Hepatocyte (in vitro differentiated cells): Measurements from ENCODE around the gene TBC1D32. TPM values are rescaled to one million over a fixed set of nuclear protein-coding genes. Genes with fewer than 3 reads are reported as not detected.

Source experiments
- DNase-seq: peaks from one replicate; pipeline ENCODE4 v3.0.0-alpha.2; 2016; ENCODE audit warnings: low spot score
- H2AFZ ChIP-seq: fragments of 200-600 bp; sonication (generic); 2 replicates; pipeline ENCODE4 v1.6.0; 2016; ENCODE audit warnings: antibody characterized with exemption, mild to moderate bottlenecking
- H3K27ac ChIP-seq: fragments of 200-600 bp; sonication (generic); 2 replicates; pipeline ENCODE4 v1.5.1; 2016; ENCODE audit warnings: mild to moderate bottlenecking
- H3K27me3 ChIP-seq: fragments of 200-600 bp; sonication (generic); 2 replicates; pipeline ENCODE4 v1.6.1; 2016
- H3K36me3 ChIP-seq: fragments of 200-600 bp; sonication (generic); replicated peaks from 2 replicates; pipeline ENCODE4 v1.5.1; 2016; ENCODE audit warnings: low read depth; ENCODE audit not compliant: insufficient read depth
- H3K4me1 ChIP-seq: fragments of 200-600 bp; sonication (generic); 2 replicates; pipeline ENCODE4 v1.5.1; 2016; ENCODE audit warnings: mild to moderate bottlenecking, moderate library complexity; ENCODE audit not compliant: insufficient read depth
- H3K4me2 ChIP-seq: fragments of 200-600 bp; sonication (generic); 2 replicates; pipeline ENCODE4 v1.6.0; 2016
- H3K4me3 ChIP-seq: fragments of 200-600 bp; sonication (generic); 2 replicates; pipeline ENCODE4 v1.5.1; 2016; ENCODE audit warnings: mild to moderate bottlenecking
- H3K79me2 ChIP-seq: fragments of 200-600 bp; sonication (generic); 2 replicates; pipeline ENCODE4 v1.6.0; 2017; ENCODE audit warnings: mild to moderate bottlenecking
- H3K9me2 ChIP-seq: fragments of 200-600 bp; sonication (generic); replicated peaks from 2 replicates; pipeline ENCODE4 v1.6.0; 2017; ENCODE audit warnings: mild to moderate bottlenecking; ENCODE audit not compliant: insufficient read depth
- H3K9me3 ChIP-seq: fragments of 200-600 bp; sonication (generic); 2 replicates; pipeline ENCODE4 v1.5.1; 2016; ENCODE audit warnings: low read depth, mild to moderate bottlenecking
- H4K20me1 ChIP-seq: fragments of 200-600 bp; sonication (generic); 2 replicates; pipeline ENCODE4 v1.6.0; 2016; ENCODE audit warnings: mild to moderate bottlenecking; ENCODE audit not compliant: insufficient read depth, poor library complexity, severe bottlenecking
- EZH2 ChIP-seq: fragments of 200-600 bp; sonication (generic); IDR thresholded peaks from 2 replicates; pipeline ENCODE4 v1.6.1; 2016; ENCODE audit warnings: antibody characterized with exemption, mild to moderate bottlenecking, borderline replicate concordance
- EZH2phosphoT487 ChIP-seq: fragments of 200-600 bp; sonication (generic); IDR thresholded peaks from one replicate; pipeline ENCODE4 v1.6.1; 2018; ENCODE audit warnings: antibody characterized with exemption, mild to moderate bottlenecking, low read depth, moderate library complexity; ENCODE audit not compliant: unreplicated experiment, severe bottlenecking
- WGBS: methylation state at CpG from one replicate; pipeline ENCODE4 v1.1.6; 2016; ENCODE audit warnings: low lambda C conversion rate; ENCODE audit errors: missing lambda C conversion rate; 5-methylcytosine and 5-hydroxymethylcytosine counted together
- polyA plus RNA-seq: library from polyadenylated mRNA; unstranded; fragments of >200 nt; fragmentation: Nextera tagmentation; extraction: Ambion mirVana; gene quantifications from 2 replicates; pipeline ENCODE4 v1.2.1, GENCODE V29; 2016
- total RNA-seq: library from RNA; depleted of rRNA; stranded (reverse); fragments of >200 nt; gene quantifications from 2 replicates; pipeline ENCODE4 v1.2.3, GENCODE V29; 2014
- TF ChIP-seq, protein P1 (sequence below): fragments of 200-600 bp; sonication (generic); IDR thresholded peaks from 2 replicates; pipeline ENCODE4 v1.5.1; 2016; ENCODE audit warnings: antibody characterized with exemption, mild to moderate bottlenecking; ENCODE audit not compliant: poor library complexity

Gene TBC1D32
- total and polyA plus RNA-seq, 2 experiments from 2014 or later: 3.7 to 9.9 TPM

DNA sequence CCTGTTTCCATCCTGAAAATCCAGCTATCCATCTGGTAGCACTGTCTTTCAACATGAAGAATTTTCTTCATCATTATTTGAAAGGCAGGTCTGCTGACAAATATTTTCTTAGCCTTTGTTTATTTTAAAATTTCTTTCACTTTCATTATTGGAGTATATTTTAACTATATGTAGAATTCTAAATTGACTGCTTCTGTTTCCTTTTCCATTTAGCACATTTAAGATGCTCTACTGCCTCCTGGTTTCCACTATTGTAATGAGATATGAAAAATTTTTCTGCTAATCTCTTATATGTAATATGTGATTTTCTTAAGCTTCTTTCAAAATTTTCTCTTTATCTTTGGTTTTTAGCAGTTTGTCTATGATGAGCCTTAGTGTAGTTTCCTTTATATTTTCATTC is 97.3 kb downstream of the TBC1D32 start:
- TF ChIP-seq EZH2: no peak
- TF ChIP-seq EZH2phosphoT487: no peak
- TF ChIP-seq, protein P1, sequence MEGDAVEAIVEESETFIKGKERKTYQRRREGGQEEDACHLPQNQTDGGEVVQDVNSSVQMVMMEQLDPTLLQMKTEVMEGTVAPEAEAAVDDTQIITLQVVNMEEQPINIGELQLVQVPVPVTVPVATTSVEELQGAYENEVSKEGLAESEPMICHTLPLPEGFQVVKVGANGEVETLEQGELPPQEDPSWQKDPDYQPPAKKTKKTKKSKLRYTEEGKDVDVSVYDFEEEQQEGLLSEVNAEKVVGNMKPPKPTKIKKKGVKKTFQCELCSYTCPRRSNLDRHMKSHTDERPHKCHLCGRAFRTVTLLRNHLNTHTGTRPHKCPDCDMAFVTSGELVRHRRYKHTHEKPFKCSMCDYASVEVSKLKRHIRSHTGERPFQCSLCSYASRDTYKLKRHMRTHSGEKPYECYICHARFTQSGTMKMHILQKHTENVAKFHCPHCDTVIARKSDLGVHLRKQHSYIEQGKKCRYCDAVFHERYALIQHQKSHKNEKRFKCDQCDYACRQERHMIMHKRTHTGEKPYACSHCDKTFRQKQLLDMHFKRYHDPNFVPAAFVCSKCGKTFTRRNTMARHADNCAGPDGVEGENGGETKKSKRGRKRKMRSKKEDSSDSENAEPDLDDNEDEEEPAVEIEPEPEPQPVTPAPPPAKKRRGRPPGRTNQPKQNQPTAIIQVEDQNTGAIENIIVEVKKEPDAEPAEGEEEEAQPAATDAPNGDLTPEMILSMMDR: no peak
- H3K27ac ChIP-seq: no peak overlapping the region
- no peaks in the 10 kb centered on the region for H3K9me2 ChIP-seq
- H3K79me2 ChIP-seq: no peaks in the 10 kb centered on the region
- no peaks in the 10 kb centered on the region for H3K27me3 ChIP-seq
- no peak overlapping the region for H2AFZ ChIP-seq
- no peaks in the 10 kb centered on the region for H3K9me3 ChIP-seq
- H4K20me1 ChIP-seq: no peaks in the 10 kb centered on the region
- no peaks in the 10 kb centered on the region for H3K36me3 ChIP-seq
- H3K4me2 ChIP-seq: no peak overlapping the region
- DNase-seq: no peak
- H3K4me1 ChIP-seq: no peaks in the 10 kb centered on the region
- no peak overlapping the region for H3K4me3 ChIP-seq

DNA sequence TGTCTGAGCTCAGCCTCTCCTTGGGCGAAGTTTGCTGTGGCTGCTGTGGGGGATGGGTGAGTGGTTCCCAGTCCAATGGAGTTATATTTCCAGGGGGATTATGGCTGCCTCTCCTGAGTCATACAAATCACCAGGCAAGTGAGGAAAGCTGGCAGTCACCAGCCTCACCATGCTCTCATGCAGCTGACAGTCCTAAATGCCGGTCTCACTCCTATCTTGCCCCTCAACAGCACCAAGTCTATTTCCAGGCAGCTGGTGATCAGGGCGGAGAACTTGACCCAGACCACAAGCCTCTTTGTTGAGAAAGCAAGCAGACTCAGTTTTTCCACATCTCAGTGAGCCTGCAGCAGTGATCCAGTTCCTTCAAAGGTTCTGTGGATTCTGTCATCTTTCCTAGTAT is 98.9 kb downstream of the TBC1D32 start:
- Histone ChIP-seq H2AFZ (no peak overlapping the region), H3K27me3 (no peaks in the 10 kb centered on the region), H3K9me2 (no peaks in the 10 kb centered on the region), H4K20me1 (no peaks in the 10 kb centered on the region), H3K4me2 (no peak overlapping the region), H3K36me3 (no peaks in the 10 kb centered on the region), H3K4me1 (no peaks in the 10 kb centered on the region), H3K79me2 (no peaks in the 10 kb centered on the region), H3K4me3 (no peak overlapping the region), H3K9me3 (no peaks in the 10 kb centered on the region), H3K27ac (no peak overlapping the region)
- DNase-seq: no peak
- WGBS: 100% methylated on average over 3 of the region's 3 CpGs
- no peak for TF ChIP-seq EZH2
- TF ChIP-seq, protein P1: no peak
- no peak for TF ChIP-seq EZH2phosphoT487

DNA sequence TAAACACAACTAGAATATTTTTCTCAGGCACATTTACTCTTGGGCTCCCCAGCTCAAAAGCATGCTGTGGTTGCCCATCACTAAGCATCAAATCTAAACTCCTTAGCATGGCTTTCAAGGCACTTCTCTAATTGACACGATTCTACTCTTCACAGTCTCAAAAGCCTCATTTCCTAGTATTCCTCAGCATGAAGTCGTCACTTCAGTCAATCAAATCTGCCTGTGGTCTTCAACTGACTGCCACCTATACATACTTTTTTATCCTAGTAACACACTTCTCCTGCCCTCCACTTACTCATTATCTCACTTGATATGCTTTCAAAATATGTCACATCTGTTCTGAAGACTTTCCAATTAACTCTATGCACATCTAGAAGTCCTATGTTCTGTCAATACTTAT is 110.3 kb downstream of the TBC1D32 start:
- TF ChIP-seq EZH2phosphoT487: no peak
- TF ChIP-seq, protein P1: no peak
- no peak for TF ChIP-seq EZH2
- H3K4me3 ChIP-seq: no peak overlapping the region
- H4K20me1 ChIP-seq: no peaks in the 10 kb centered on the region
- H3K27me3 ChIP-seq: no peaks in the 10 kb centered on the region
- H3K27ac ChIP-seq: no peak overlapping the region
- no peaks in the 10 kb centered on the region for H3K9me3 ChIP-seq
- WGBS: 89% methylated on average over 2 of the region's 2 CpGs
- DNase-seq: no peak
- no peaks in the 10 kb centered on the region for H3K9me2 ChIP-seq
- no peak overlapping the region for H3K4me2 ChIP-seq
- H3K4me1 ChIP-seq: no peaks in the 10 kb centered on the region
- H3K79me2 ChIP-seq: no peaks in the 10 kb centered on the region
- H3K36me3 ChIP-seq: no peaks in the 10 kb centered on the region
- H2AFZ ChIP-seq: no peak overlapping the region

DNA sequence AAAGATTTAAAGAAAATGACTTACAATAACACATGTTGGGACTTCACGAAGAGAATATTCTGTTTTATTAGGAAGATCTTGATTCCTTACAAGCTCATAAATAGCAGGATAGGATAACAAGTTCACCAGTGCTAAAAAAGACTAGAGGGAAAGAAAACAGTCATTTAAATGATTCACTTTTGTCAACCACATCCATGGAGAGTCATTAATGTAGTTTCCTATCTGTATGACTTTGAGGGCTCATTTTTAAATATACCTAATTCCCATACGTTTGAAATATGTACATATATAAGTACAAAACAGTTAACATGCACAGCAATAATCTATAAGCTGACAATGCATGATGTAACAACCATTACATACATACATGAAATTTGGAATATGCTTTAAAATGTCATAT is 111.1 kb downstream of the TBC1D32 start:
- H3K27me3 ChIP-seq: no peaks in the 10 kb centered on the region
- no peak overlapping the region for H2AFZ ChIP-seq
- H4K20me1 ChIP-seq: no peaks in the 10 kb centered on the region
- no peaks in the 10 kb centered on the region for H3K9me2 ChIP-seq
- no peak overlapping the region for H3K27ac ChIP-seq
- H3K4me1 ChIP-seq: no peaks in the 10 kb centered on the region
- WGBS: 83% methylated on average over 2 of the region's 2 CpGs
- H3K79me2 ChIP-seq: no peaks in the 10 kb centered on the region
- no peak for DNase-seq
- H3K4me3 ChIP-seq: no peak overlapping the region
- H3K4me2 ChIP-seq: no peak overlapping the region
- no peaks in the 10 kb centered on the region for H3K9me3 ChIP-seq
- H3K36me3 ChIP-seq: no peaks in the 10 kb centered on the region
- TF ChIP-seq EZH2phosphoT487: no peak
- TF ChIP-seq, protein P1: no peak
- no peak for TF ChIP-seq EZH2
